ENCODE data around the gene BRD4. TPM values are rescaled to one million over a fixed set of nuclear protein-coding genes. Genes with fewer than 3 reads are reported as not detected.

BRD4 gene
- total RNA-seq, 1 donor = 25.3 TPM

DNA sequence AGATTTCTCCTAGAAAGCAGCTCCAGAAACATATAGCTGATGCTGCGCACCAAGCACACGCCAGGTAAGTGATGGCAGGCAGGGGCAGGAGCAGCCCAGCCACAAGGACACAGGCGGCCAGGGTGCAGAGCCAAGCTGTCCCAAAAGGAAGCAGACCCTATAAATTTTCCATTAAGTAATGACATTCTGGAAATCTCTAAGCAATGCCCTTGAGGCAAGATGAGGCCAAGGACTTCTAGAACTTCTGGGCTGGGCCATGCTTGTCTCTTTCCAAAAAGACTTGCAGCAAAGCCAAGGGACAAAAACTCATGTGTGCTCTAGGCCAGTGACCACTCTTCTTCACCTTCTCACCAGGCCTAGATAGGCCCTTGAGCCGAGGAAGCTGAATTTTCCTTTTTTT lies 57.9 kb downstream of the BRD4 start:
- H3K4me3 ChIP-seq (ENCODE audit: low read depth, low read length) = no peak overlapping the region
- no peak for DNase-seq (ENCODE audit: low read depth)
- TF ChIP-seq CTCF (IDR thresholded peaks at IDR 0.05; ENCODE audit: insufficient read depth, low read length) = no peak

DNA sequence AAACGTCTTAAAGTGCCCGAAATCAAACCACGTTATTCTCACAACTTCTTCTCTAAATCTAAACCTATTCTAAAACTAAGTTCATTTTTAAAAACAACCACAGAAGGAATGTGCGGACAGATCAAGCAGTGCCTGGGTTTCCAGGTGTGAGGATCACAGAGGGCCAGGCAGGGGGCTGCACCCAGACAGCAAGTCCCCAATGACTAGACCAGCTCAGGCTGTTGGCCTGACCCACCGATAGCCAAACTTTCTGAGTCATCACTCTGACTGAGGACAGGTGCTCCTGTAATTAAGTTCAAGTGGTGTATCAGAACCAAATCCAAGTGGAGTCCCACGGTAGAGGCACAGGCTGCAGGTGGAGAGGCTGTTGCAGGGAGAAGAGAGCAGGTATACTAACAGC lies 62.5 kb downstream of the BRD4 start:
- no peak for DNase-seq (ENCODE audit: low read depth)
- H3K4me3 ChIP-seq (ENCODE audit: low read depth, low read length) = no peak overlapping the region
- TF ChIP-seq CTCF (IDR thresholded peaks at IDR 0.05; ENCODE audit: insufficient read depth, low read length) = no peak

DNA sequence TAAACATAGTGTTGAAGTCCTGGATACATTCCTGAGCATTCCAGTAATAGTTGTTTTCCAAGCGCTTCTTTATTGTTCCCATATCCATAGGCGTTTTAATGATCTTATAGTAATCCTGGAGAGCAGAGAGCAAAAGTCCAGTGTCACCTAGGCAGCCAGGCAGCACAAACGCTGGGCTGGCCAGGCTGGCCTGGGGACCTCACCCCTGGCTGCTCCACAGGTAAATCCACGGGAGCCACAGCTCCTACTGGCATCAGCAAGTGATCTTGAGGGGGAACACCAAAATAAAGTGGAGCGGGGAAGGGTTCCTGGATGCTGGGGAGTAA lies 63.4 kb downstream of the BRD4 start:
- no peak for TF ChIP-seq CTCF (IDR thresholded peaks at IDR 0.05; ENCODE audit: insufficient read depth, low read length)
- H3K4me3 ChIP-seq (ENCODE audit: low read depth, low read length) = no peak overlapping the region
- DNase-seq (ENCODE audit: low read depth) = no peak

- H3K4me3 ChIP-seq (ENCODE audit: low read depth, low read length) = no peak overlapping the region
- DNase-seq (ENCODE audit: low read depth) = no peak
- TF ChIP-seq CTCF (IDR thresholded peaks at IDR 0.05; ENCODE audit: insufficient read depth, low read length) = no peak
Observed at GRCh38 chr19:15268192-15268927, 64.0 kb downstream of the BRD4 start.

GRCh38 chr19:15266683-15267082 lies 65.7 kb downstream of the BRD4 start:
- TF ChIP-seq CTCF (IDR thresholded peaks at IDR 0.05; ENCODE audit: insufficient read depth, low read length) = no peak
- no peak for DNase-seq (ENCODE audit: low read depth)
- no peak overlapping the region for H3K4me3 ChIP-seq (ENCODE audit: low read depth, low read length)

- no peak overlapping the region for H3K4me3 ChIP-seq (ENCODE audit: low read depth, low read length)
- TF ChIP-seq CTCF (IDR thresholded peaks at IDR 0.05; ENCODE audit: insufficient read depth, low read length) = no peak
- peak; percentile 99 for DNase-seq (ENCODE audit: low read depth)
Observed at GRCh38 chr19:15265850-15266248, 66.5 kb downstream of the BRD4 start.
